ENCODE measurements around the gene IKZF1.

DNA sequence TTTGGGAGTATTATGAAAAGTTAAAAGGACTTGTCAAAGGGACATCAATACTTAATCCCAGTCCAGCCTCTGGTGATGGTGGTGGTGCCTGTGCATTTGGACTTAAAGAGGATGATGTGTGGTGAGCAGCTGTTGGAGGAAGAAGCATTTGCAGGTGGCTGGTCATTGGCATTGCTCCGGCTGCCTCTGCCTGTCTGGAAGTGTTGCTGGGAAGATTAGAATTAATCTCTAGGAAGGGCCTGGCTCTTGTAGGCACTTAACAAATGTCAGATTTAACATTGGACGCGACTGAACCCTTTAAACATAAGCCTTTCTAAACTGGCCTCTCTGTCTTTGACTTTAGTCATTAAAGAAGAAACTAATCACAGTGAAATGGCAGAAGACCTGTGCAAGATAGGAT is 86.9 kb downstream of the IKZF1 start:
- TF ChIP-seq, protein P1, sequence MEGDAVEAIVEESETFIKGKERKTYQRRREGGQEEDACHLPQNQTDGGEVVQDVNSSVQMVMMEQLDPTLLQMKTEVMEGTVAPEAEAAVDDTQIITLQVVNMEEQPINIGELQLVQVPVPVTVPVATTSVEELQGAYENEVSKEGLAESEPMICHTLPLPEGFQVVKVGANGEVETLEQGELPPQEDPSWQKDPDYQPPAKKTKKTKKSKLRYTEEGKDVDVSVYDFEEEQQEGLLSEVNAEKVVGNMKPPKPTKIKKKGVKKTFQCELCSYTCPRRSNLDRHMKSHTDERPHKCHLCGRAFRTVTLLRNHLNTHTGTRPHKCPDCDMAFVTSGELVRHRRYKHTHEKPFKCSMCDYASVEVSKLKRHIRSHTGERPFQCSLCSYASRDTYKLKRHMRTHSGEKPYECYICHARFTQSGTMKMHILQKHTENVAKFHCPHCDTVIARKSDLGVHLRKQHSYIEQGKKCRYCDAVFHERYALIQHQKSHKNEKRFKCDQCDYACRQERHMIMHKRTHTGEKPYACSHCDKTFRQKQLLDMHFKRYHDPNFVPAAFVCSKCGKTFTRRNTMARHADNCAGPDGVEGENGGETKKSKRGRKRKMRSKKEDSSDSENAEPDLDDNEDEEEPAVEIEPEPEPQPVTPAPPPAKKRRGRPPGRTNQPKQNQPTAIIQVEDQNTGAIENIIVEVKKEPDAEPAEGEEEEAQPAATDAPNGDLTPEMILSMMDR (IDR thresholded peaks at IDR 0.05 in 8 of 11, conservative IDR thresholded peaks at IDR 0.05 in 3 of 11): no peak
- TF ChIP-seq POLR2AphosphoS5 (IDR thresholded peaks at IDR 0.05): no peak
- TF ChIP-seq POLR2A (IDR thresholded peaks at IDR 0.05): no peak
